ENCODE measurements around the gene RBP5. TPM values are rescaled to one million over a fixed set of nuclear protein-coding genes. Genes with fewer than 3 reads are reported as not detected.

The RBP5 gene
- total and polyA plus RNA-seq, 10 of the 15 experiments (the other 5 are each of a cell fraction or from before 2014, with no cell fraction given), result 0.11 to 1.1 (median 0.31) TPM; not detected in 4

- TF ChIP-seq SUPT20H (IDR thresholded peaks at IDR 0.05; ENCODE audit: borderline replicate concordance, control insufficient read depth, low read depth, low read length) (no peak), EZH2 (IDR thresholded peaks at IDR 0.05; ENCODE audit: borderline replicate concordance, control insufficient read depth, low read depth, low read length) (no peak), ZNF24 (IDR thresholded peaks at IDR 0.05) (no peak), MXI1 (IDR thresholded peaks at IDR 0.05; ENCODE audit: low read depth, low read length) (no peak), PBX3 (IDR thresholded peaks at IDR 0.05; ENCODE audit: insufficient replicate concordance, low read depth, low read length) (no peak), ZNF687 (IDR thresholded peaks at IDR 0.05) (no peak), ETV6 (conservative IDR thresholded peaks at IDR 0.05 in 1 of 2, IDR thresholded peaks at IDR 0.05 in 1 of 2; ENCODE audit: borderline replicate concordance in 1 of 2, low read depth in 1 of 2) (no peak), MTA2 (IDR thresholded peaks at IDR 0.05; ENCODE audit: low read depth) (peak; percentile 29), FOXK2 (IDR thresholded peaks at IDR 0.05) (no peak), ZBTB33 (IDR thresholded peaks at IDR 0.05) (no peak), EED (IDR thresholded peaks at IDR 0.05; ENCODE audit: low read depth) (no peak), NBN (IDR thresholded peaks at IDR 0.05) (0 out of 2 replicates have a peak, but pooled peaks have one; percentile 48)
Measured at GRCh38 chr12:7130701-7131501, 2.2 kb upstream of the RBP5 start (continued).
